HG02981 (cell line): ENCODE measurements around the gene SYT6.

Experiments
- ATAC-seq: cut with Tn5 transposase; IDR thresholded peaks from one replicate; pipeline ENCODE4 v1.9.1; 2021; ENCODE audit warnings: mild to moderate bottlenecking, moderate library complexity; ENCODE audit not compliant: unreplicated experiment

The SYT6 gene

DNA sequence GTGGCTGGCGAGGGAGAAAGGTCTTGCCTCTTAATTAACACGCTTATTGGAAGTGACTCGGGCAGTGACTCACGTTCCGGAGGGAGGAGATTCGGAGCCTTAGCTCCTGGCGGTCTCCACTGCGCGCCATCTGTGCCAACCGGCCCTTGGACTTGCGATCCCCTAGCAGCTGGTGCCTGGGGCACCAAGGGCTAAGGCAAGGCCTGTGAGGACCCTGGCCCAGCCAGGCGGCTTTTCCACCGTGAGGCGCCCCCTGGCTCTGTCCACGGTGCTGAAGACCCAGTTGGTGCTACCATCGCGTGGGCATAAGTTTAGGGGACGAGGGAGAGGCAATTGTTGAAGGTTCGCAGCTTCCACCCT, 1.3 kb upstream of the SYT6 start:
- no peak for ATAC-seq

GRCh38 chr1:114154146-114154962, 685 bp upstream of the SYT6 start:
- no peak for ATAC-seq

GRCh38 chr1:114152508-114153260, 985 bp downstream of the SYT6 start:
- no peak for ATAC-seq

DNA sequence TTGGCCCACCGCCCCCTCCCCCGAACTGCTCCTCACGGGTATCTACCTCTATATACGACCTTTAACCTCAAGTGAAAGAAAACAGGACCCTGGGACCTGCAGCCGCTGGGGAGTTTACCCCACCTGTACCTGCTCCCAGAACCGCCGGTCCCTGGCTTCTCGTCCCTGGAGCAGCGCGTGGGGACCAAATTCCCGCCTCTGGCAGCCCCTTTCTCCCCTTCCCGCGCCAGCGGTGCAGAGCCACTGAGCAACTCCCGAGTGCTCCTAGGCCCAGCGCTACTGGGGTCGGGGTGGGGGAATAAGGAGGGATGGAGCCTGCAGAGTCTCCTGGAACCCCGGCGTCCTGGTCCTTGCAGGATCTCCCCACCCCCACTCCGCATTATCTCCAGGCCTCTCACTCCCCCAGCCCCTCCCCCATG, 1.6 kb downstream of the SYT6 start:
- no peak for ATAC-seq

GRCh38 chr1:114150016-114150415, 3.7 kb downstream of the SYT6 start:
- no peak for ATAC-seq

- ATAC-seq = no peak
Observed at GRCh38 chr1:114149211-114149610, 4.5 kb downstream of the SYT6 start.

DNA sequence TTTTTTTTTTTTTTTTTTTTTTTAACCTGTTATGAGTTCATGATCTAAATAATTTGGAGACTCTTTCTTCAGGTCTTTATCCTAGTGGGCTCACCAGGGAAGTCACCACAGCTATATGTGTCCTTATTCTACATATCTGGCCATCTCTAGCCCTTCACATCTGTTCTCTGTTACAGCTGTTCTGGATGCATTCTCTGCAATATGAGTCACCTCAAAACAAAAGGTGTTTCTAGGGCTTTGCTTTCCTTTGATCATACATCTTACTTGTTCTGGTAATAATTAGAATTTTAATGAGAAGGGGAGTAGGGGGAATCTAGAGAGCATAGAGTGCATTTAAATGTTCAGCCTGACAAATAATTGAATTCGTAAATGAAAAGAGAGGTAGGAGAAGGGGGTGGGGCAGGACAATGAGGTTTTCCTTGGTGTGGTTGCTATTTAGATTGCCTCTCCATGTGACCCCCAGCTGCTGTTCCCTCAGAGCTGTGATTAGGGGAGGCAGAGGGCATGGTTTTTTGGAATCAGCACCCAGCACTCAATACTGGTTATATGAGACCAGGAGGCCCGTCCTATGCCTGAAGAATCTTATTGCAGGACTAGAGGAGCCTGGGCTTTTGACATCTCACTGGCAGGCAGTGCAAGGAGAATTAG, 8.0 kb downstream of the SYT6 start:
- ATAC-seq = no peak

DNA sequence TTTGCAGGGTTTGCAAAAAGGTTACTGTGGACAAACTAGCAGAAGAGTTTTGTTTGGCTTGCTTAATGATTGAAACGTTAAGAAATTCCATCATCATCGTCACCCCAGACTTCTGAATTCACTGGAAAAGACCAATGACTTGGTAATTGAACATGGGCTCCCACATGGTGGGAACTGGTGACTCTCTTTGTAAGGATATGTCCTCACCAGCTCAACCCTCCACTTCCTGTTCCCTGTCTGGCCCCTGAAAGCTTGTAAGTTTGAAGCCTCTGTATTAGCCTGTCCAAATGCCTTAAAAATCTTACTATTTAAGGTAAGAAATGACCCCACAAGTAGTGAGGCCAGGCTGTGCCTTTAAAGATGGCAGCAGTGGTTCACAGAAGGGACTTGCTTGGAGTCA, 9.7 kb downstream of the SYT6 start:
- no peak for ATAC-seq

GRCh38 chr1:114139540-114139939, 14.1 kb downstream of the SYT6 start:
- no peak for ATAC-seq

- no peak for ATAC-seq
Observed at GRCh38 chr1:114137497-114137896, 16.2 kb downstream of the SYT6 start.

DNA sequence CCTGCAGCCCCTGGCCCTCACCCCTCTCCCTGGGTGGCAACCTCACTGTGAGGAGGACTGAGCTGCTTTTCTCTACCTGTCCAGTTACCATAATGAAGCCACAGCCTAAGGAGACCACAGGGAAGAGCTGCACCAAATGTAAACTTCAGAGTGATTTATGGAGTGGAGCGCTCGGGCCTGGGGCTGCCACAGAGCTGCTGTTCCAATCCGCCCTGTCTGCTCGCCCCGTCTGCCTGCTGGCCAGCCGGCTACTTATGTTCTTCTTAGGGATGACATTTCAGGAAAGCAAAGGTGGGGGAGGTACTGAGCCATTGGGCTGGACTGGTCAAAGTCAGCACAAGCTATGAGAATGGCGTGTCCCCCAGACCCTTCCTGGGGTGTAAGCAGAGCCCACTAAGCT, 17.9 kb downstream of the SYT6 start:
- no peak for ATAC-seq

- no peak for ATAC-seq
Observed at GRCh38 chr1:114134518-114134917, 19.2 kb downstream of the SYT6 start.

- ATAC-seq = no peak
Observed at GRCh38 chr1:114133129-114133528, 20.5 kb downstream of the SYT6 start.

DNA sequence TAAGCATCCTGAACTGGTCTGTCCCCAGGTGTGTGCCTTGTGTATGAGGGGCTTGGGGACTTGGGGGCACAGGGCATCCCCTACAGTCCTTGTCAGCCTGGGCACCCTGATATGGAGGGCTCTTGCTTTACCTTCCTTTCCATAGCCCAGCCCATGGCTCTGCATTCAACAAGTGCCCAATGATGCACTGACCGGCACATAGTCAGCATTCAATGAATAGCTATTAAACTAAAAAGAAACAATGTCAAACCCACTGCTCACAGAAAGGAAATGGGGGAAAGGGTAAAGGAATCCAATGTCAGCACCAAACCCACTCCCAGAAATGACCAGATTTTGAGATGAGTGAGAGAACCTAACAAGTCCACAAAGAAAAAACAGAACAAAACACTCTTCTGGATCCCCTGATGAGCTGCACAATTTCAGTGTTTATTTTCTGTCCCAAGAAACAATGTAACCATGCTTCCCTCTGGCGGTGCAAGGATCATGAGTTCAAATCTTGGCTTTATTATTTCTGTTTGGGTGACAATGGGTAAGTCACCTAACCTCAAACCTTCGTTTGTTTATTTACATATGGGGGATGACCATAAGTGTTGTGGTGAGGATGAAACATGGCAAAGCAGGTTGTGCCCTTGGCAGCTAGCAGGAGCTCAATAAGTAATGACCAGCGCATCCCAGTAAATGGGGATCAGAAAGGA, 22.0 kb downstream of the SYT6 start:
- no peak for ATAC-seq

DNA sequence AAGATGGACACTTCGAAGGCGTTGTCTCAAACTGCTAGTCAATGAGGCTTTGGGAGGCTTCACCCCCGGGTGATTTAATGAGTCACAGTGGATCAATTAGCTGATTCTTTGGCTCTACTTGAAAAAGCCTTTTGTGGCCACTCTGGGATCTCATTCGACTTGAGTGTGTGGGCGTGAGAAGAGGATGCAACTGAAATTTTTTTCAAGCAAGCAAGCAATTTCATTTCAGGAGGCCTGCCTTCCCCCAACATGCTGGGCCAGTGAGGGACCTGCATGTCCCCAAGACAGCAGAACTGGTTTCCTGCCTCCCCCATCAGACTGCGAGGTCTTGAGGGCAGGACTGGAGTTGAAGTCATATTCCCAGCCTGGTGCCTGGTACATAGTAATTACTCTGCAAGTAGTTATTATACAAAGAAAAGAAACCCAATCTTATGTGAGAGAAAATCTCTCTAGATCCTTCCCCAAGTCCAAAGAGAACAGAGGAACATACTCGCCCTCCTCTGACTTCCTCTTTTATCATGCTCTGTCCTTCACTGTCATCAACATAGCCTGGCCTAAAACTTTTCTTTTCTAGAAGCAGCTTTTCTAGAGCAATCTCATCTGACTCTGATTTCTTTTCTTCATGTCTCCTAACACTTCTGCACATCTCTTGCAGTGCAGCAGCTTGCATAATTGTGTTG, 22.7 kb downstream of the SYT6 start:
- ATAC-seq = no peak

GRCh38 chr1:114130213-114130612, 23.5 kb downstream of the SYT6 start:
- no peak for ATAC-seq

DNA sequence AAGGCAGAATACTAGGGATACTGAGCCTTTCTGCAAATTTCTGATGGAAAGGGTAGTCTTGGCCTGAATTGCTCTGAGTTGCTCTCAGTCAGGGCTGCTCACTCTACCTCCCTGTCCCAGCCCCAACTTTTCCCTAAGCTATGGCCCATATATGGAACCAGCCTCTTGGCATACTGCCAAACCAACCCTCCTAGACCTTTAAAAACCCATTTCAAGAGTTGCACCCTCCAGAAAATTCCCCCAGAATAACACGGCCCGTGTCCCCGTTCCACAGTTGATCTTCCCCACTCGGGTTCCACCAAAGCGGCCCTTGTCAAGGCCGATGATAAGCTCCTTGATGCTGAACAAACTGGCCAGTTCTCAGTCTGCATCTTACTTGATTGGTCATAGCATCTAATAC, 25.4 kb downstream of the SYT6 start:
- no peak for ATAC-seq

DNA sequence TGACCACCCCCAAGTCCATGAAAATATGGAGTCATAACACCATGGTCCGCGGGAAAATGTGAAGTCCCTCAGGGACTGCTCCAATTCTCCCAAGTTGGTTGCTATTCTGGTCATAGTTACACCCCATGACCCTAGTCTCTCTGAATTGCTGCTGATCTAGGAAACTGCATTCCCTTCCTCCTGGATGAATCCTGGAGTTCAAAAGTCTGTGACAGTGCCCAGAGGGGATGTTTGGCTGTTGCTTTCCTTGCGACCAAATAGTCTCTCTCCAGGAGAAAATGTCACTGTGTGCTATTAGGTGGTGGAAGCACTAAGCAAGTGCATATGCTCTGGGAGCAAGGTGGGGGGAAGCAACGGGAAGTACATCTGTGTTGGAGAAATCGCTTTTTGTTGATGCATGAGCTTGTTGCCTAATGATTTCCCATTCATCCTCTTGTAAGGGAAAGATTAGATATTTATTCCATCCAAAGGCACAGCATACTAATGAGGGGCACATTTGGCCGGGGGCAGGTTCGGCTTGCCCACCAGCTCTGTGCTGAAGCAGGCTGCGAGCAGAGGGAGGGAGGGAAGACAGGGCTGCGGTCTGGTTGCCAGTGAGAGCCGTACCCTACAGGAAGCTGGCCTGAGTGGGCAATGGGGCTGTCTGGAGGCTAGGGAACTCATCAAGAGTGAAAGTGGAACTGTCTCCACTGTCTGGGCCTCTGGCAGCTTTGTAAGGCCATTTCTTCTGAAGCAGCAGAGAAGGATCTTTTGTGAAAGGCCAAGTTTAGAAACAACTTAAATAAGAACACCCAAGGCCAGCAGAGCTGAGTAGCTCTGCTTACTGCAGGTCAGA, 27.2 kb downstream of the SYT6 start:
- ATAC-seq = peak; percentile 66

DNA sequence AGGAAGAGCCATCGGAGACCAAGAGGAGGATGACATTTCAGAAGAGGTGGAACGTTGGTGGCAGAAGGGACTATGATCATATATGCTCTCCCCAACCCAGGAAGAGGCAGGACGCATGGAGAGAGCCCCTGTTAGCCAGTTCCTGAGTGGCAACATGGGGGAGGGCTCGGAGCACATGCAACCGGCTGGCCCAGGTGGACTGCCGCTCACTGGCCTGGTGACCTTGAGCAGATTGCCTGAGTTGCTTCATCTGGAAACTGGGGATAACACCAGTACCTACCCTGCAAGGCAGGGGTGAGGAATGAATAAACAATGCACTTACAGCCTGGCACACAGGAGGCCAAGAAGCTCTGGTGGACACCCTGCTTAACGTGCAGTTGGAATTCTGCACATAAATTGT, 29.0 kb downstream of the SYT6 start:
- ATAC-seq = no peak
